GM12878 (cell line): ENCODE results near the gene RAB36. TPM values are rescaled to one million over a fixed set of nuclear protein-coding genes. Genes with fewer than 3 reads are reported as not detected.

Source experiments
- ATAC-seq: fragments of 200-7000 bp; cut with Tn5 transposase; 3 replicates; pipeline ENCODE4 v1.9.1; 2020; ENCODE audit warnings: mild to moderate bottlenecking, moderate library complexity
- BruUV-seq: library from RNA; stranded (reverse); fragments of 400-500 nt; replicated peaks from 2 replicates; lab custom pipeline; 2021; lab: Mats Ljungman, UMichigan
- CTCF ChIA-PET: fragments of 300-600 bp; sonication (Branson Sonifier 250); formaldehyde crosslinking; extraction: SDS; loops from one replicate; lab custom pipeline; 2021; ENCODE audit warnings: inconsistent platforms; lab: Yijun Ruan, JAX
- POLR2A ChIA-PET: fragments of 350-600 bp; formaldehyde crosslinking; extraction: SDS; loops from one replicate; lab custom pipeline; 2021; ENCODE audit warnings: inconsistent platforms; lab: Charles Lee
- RAD21 ChIA-PET: fragments of 300-600 bp; sonication (Branson Sonifier 250); formaldehyde crosslinking; loops from one replicate; lab custom pipeline; 2023; ENCODE audit warnings: antibody characterized with exemption; ENCODE audit not compliant: unreplicated experiment; lab: Charles Lee
- SMC1A ChIA-PET: fragments of 300-600 bp; sonication (Branson Sonifier 250); formaldehyde crosslinking; loops from one replicate; lab custom pipeline; 2023; ENCODE audit not compliant: unreplicated experiment, uncharacterized antibody; lab: Charles Lee
- DNase-seq: peaks from one replicate; pipeline ENCODE4 v3.0.0-alpha.2; 2011; ENCODE audit warnings: low read depth, low spot score
- FAIRE-seq: peaks from 3 replicates; lab custom pipeline; 2011; peaks lifted over from hg19 to GRCh38; lab: Jason Lieb, UNC
- H2AFZ ChIP-seq: 2 replicates; pipeline ENCODE4 v1.6.0; 2011; ENCODE audit warnings: low read depth, low read length, control low read depth; ENCODE audit not compliant: control insufficient read depth
- H3K27ac ChIP-seq: 2 replicates; pipeline ENCODE4 v1.5.1; 2011; ENCODE audit warnings: control low read depth; ENCODE audit not compliant: control insufficient read depth, insufficient read depth
- H3K27me3 ChIP-seq, 2 experiments: replicated peaks in 1 of 2; 2 replicates each; pipeline versions ENCODE4 v1.6.0 to v1.6.1; 2011; ENCODE audit warnings: low read length in 1 of 2; ENCODE audit not compliant: control insufficient read depth in 2 of 2, insufficient read depth in 2 of 2
- H3K36me3 ChIP-seq, 2 experiments: 2 replicates each; pipeline ENCODE4 v1.5.1; 2011; ENCODE audit warnings: low read length in 1 of 2; ENCODE audit not compliant: control insufficient read depth in 2 of 2, insufficient read depth in 2 of 2
- H3K4me1 ChIP-seq: 2 replicates; pipeline ENCODE4 v1.6.1; 2011; ENCODE audit warnings: mild to moderate bottlenecking, low read length, moderate library complexity, mixed read lengths; ENCODE audit not compliant: control insufficient read depth, insufficient read depth
- H3K4me2 ChIP-seq: 2 replicates; pipeline ENCODE4 v1.6.0; 2011; ENCODE audit warnings: control low read depth; ENCODE audit not compliant: control insufficient read depth, insufficient read depth
- H3K4me3 ChIP-seq: fragments of 200-600 bp; sonication (generic); 2 replicates; pipeline ENCODE4 v1.5.1; 2016
- H3K79me2 ChIP-seq: 2 replicates; pipeline ENCODE4 v1.6.0; 2011; ENCODE audit warnings: low read length; ENCODE audit not compliant: control insufficient read depth, insufficient read depth
- H3K9ac ChIP-seq: 2 replicates; pipeline ENCODE4 v1.8.0; 2011; ENCODE audit warnings: low read length, control low read depth, mixed read lengths; ENCODE audit not compliant: control insufficient read depth, insufficient read depth
- H3K9me3 ChIP-seq: replicated peaks from 3 replicates; pipeline ENCODE4 v1.5.1; 2011; ENCODE audit warnings: mild to moderate bottlenecking, low read length; ENCODE audit not compliant: control insufficient read depth, insufficient read depth
- H4K20me1 ChIP-seq: 2 replicates; pipeline ENCODE4 v1.6.0; 2011; ENCODE audit not compliant: control insufficient read depth, insufficient read depth
- ASH2L ChIP-seq: fragments of 300-600, 200-600 bp; sonication (generic); IDR thresholded peaks from 2 replicates; pipeline ENCODE4 v1.6.1; 2017; ENCODE audit warnings: low read depth, mild to moderate bottlenecking, borderline replicate concordance
- ATF7 ChIP-seq: fragments of 450-650 bp; IDR thresholded peaks from 2 replicates; pipeline ENCODE4 v1.6.1; 2016; ENCODE audit warnings: low read depth, mild to moderate bottlenecking
- NFXL1 ChIP-seq: fragments of 450-650 bp; IDR thresholded peaks from 2 replicates; pipeline ENCODE4 v1.6.1; 2017; ENCODE audit warnings: antibody characterized with exemption, mild to moderate bottlenecking, borderline replicate concordance
- PAX8 ChIP-seq: fragments of 450-650 bp; IDR thresholded peaks from 2 replicates; pipeline ENCODE4 v1.6.1; 2017; ENCODE audit warnings: mild to moderate bottlenecking, moderate library complexity
- TAF1 ChIP-seq: IDR thresholded peaks from 2 replicates; pipeline ENCODE4 v1.6.1; 2011; ENCODE audit warnings: mild to moderate bottlenecking, low read depth, low read length, borderline replicate concordance
- ZNF384 ChIP-seq: IDR thresholded peaks from 2 replicates; pipeline ENCODE4 v1.6.1; 2012; ENCODE audit warnings: low read depth, mild to moderate bottlenecking, low read length, improper control_type of control experiment, borderline replicate concordance
- ZSCAN29 ChIP-seq: fragments of 450-650 bp; IDR thresholded peaks from 2 replicates; pipeline ENCODE4 v1.6.1; 2017; ENCODE audit warnings: mild to moderate bottlenecking, moderate library complexity
- WGBS: methylation state at CpG from one replicate; pipeline ENCODE4 v1.1.6; 2016; ENCODE audit warnings: low lambda C conversion rate; ENCODE audit not compliant: insufficient replicate concordance, insufficient coverage; ENCODE audit errors: missing lambda C conversion rate; 5-methylcytosine and 5-hydroxymethylcytosine counted together
- in situ Hi-C: fragments of 300-500 bp; cut with MboI; formaldehyde crosslinking; loops from 9 replicates; pipeline ENCODE4 v1.14.3; 2018; ENCODE audit warnings: mixed read lengths
- intact Hi-C: fragments of 100-400 bp; cut with micrococcal nuclease; formaldehyde crosslinking; loops from one replicate; pipeline ENCODE4 v1.14.2; 2022; ENCODE audit not compliant: unreplicated experiment
- polyA plus RNA-seq, 11 experiments: library from polyadenylated mRNA; depleted of rRNA in 4 of 11; unstranded in 6 of 11; stranded (reverse) in 5 of 11; fragments of >200 nt; fragmentation: Nextera tagmentation in 4 of 11; fragmentation: Illumina TruSeq in 1 of 11; extraction: Ambion mirVana in 4 of 11; extraction: Trizol in 1 of 11; gene quantifications; 1 replicate in 1 of 11; 2 replicates in 10 of 11; pipeline versions ENCODE4 v1.2.1 to v1.2.3, GENCODE V29; 2011 to 2016; ENCODE audit warnings: inconsistent platforms in 2 of 11, missing spikeins in 2 of 11, low read depth in 1 of 11
- total RNA-seq, 4 experiments: library from RNA; depleted of rRNA in 3 of 4; stranded (reverse); fragments of >200 nt in 3 of 4; fragmentation: Illumina TruSeq in 1 of 4; extraction: Trizol in 1 of 4; gene quantifications; 2 replicates each; pipeline versions ENCODE4 v1.2.1 to v1.2.3, GENCODE V29; 2013 to 2021

Gene RAB36
- total and polyA plus RNA-seq, 10 of the 15 experiments (the other 5 are each of a cell fraction or from before 2014, with no cell fraction given), result 0.31 to 2.7 (median 1.1) TPM

GRCh38 chr22:23212061-23213021 is 67.1 kb downstream of the RAB36 start:
- no peak overlapping the region for H2AFZ ChIP-seq
- no TSS peak for BruUV-seq
- peaks cover 0 to 9% of the 10 kb centered on the region in 2 experiments; a peak in 2 of 4 replicates for H3K36me3 ChIP-seq
- DNase-seq (no peak), FAIRE-seq (no peak), ATAC-seq (no peak)
- H3K79me2 ChIP-seq, result peaks cover 1% of the 10 kb centered on the region
- peaks cover 11% of the 10 kb centered on the region for H3K4me1 ChIP-seq
- H3K27ac ChIP-seq, result no peak overlapping the region
- H3K4me2 ChIP-seq, result no peak overlapping the region
- ChIA-PET RAD21 (no interaction called here), SMC1A (interaction anchor here (1.1 kb wide), 1 partner anchor 70 kb away, joined by 3 read pairs; no protein-coding TSS in a partner anchor), CTCF (interaction anchor here (1.0 to 2.0 kb wide), 2 partner anchors 14 to 29 kb away, joined by 3 to 5 read pairs; no protein-coding TSS in a partner anchor), POLR2A (no interaction called here)
- no peak for TF ChIP-seq ZSCAN29
- no peak for TF ChIP-seq NFXL1
- no peak for TF ChIP-seq TAF1
- TF ChIP-seq ATF7, result no peak
- TF ChIP-seq ASH2L, result no peak
- no peak for TF ChIP-seq PAX8
- no peak for TF ChIP-seq ZNF384
- 69% methylated on average over 10 of the region's 10 CpGs for WGBS
- no peaks in the 10 kb centered on the region for H3K9me3 ChIP-seq
- in situ Hi-C loops, result no loop called here
- H4K20me1 ChIP-seq, result no peaks in the 10 kb centered on the region
- no peak overlapping the region for H3K9ac ChIP-seq
- no peak overlapping the region for H3K4me3 ChIP-seq
- no peaks in the 10 kb centered on the region for H3K27me3 ChIP-seq
- intact Hi-C loops, result no loop called here
